MCF 10A (cell line): Measurements from ENCODE around the gene PAX5. TPM values are rescaled to one million over a fixed set of nuclear protein-coding genes. Genes with fewer than 3 reads are reported as not detected.

Source experiments
- BruUV-seq: library from RNA; stranded (reverse); fragments of 400-500 nt; replicated peaks from 2 replicates; lab custom pipeline; 2021; lab: Mats Ljungman, UMichigan
- CTCF ChIA-PET: fragments of 300-600 bp; sonication (Branson Sonifier 250); formaldehyde crosslinking; extraction: SDS; loops from one replicate; lab custom pipeline; 2021; ENCODE audit warnings: antibody characterized with exemption, inconsistent platforms; lab: Yijun Ruan, JAX
- POLR2A ChIA-PET: fragments of 300-600, 350-650 bp; sonication (Branson Sonifier 250); formaldehyde crosslinking; extraction: SDS; loops from one replicate; lab custom pipeline; 2020; ENCODE audit warnings: antibody characterized with exemption, inconsistent platforms; lab: Yijun Ruan, JAX
- DNase-seq: peaks from one replicate; pipeline ENCODE4 v3.0.0-alpha.2; 2018; ENCODE audit not compliant: unreplicated experiment
- H3K27ac Mint-ChIP-seq: one replicate; pipeline ENCODE4 v1.8.0; 2022; ENCODE audit warnings: mild to moderate bottlenecking, low read depth, mixed read lengths; ENCODE audit not compliant: unreplicated experiment
- H3K27me3 Mint-ChIP-seq: one replicate; pipeline ENCODE4 v1.8.0; 2022; ENCODE audit warnings: mixed read lengths; ENCODE audit not compliant: insufficient read depth, unreplicated experiment
- H3K36me3 Mint-ChIP-seq: one replicate; pipeline ENCODE4 v1.8.0; 2022; ENCODE audit warnings: mild to moderate bottlenecking, moderate library complexity, mixed read lengths; ENCODE audit not compliant: insufficient read depth, unreplicated experiment
- H3K4me1 Mint-ChIP-seq: one replicate; pipeline ENCODE4 v1.8.0; 2022; ENCODE audit warnings: mixed read lengths; ENCODE audit not compliant: insufficient read depth, unreplicated experiment
- H3K4me3 Mint-ChIP-seq: one replicate; pipeline ENCODE4 v1.8.0; 2022; ENCODE audit warnings: mild to moderate bottlenecking, moderate library complexity, mixed read lengths; ENCODE audit not compliant: unreplicated experiment
- H3K9me3 Mint-ChIP-seq: one replicate; pipeline ENCODE4 v1.8.0; 2022; ENCODE audit warnings: mixed read lengths; ENCODE audit not compliant: unreplicated experiment
- intact Hi-C: fragments of 100-400 bp; cut with micrococcal nuclease; formaldehyde crosslinking; loops from 2 replicates; pipeline ENCODE4 v1.14.1; 2022
- total RNA-seq: library from RNA; stranded (reverse); gene quantifications from 2 replicates; pipeline ENCODE4 v1.2.3, GENCODE V29; 2022
- TF ChIP-seq, protein P1 (sequence below): fragments of 200-600 bp; IDR thresholded peaks from one replicate; pipeline ENCODE4 v1.8.0; 2022; ENCODE audit warnings: antibody characterized with exemption, mild to moderate bottlenecking; ENCODE audit not compliant: unreplicated experiment

The PAX5 gene
- total RNA-seq, 1 experiment from 2014 or later, result not detected

DNA sequence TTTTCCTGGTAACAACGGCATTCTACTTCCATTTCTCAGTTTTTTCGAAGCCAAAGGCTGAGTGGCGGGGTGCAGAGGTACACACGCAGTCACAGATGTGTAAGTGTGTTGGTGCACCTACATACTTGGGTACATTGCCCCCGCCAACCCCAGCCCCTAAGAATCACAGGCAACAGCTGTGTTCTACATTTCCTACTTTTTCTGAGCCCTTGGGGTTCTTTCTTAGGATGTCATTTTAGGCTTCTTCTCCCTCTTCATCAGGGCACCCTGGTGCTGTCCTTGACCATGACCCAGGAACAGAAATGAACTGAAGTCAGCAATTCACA, 104.8 kb downstream of the PAX5 start:
- intact Hi-C loops, result no loop called here
- ChIA-PET CTCF (interaction anchor here (0.6 kb wide), 2 partner anchors 45 to 124 kb away, joined by 3 read pairs; no protein-coding TSS in a partner anchor), POLR2A (no interaction called here)
- no peak for DNase-seq
- H3K27ac Mint-ChIP-seq, result no peak overlapping the region
- no peaks in the 10 kb centered on the region for H3K36me3 Mint-ChIP-seq
- BruUV-seq, result no TSS peak
- no peaks in the 10 kb centered on the region for H3K27me3 Mint-ChIP-seq
- H3K4me1 Mint-ChIP-seq, result peaks cover 18% of the 10 kb centered on the region
- H3K4me3 Mint-ChIP-seq, result no peak overlapping the region
- TF ChIP-seq, protein P1, sequence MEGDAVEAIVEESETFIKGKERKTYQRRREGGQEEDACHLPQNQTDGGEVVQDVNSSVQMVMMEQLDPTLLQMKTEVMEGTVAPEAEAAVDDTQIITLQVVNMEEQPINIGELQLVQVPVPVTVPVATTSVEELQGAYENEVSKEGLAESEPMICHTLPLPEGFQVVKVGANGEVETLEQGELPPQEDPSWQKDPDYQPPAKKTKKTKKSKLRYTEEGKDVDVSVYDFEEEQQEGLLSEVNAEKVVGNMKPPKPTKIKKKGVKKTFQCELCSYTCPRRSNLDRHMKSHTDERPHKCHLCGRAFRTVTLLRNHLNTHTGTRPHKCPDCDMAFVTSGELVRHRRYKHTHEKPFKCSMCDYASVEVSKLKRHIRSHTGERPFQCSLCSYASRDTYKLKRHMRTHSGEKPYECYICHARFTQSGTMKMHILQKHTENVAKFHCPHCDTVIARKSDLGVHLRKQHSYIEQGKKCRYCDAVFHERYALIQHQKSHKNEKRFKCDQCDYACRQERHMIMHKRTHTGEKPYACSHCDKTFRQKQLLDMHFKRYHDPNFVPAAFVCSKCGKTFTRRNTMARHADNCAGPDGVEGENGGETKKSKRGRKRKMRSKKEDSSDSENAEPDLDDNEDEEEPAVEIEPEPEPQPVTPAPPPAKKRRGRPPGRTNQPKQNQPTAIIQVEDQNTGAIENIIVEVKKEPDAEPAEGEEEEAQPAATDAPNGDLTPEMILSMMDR, result no peak
- H3K9me3 Mint-ChIP-seq, result peaks cover 7% of the 10 kb centered on the region

DNA sequence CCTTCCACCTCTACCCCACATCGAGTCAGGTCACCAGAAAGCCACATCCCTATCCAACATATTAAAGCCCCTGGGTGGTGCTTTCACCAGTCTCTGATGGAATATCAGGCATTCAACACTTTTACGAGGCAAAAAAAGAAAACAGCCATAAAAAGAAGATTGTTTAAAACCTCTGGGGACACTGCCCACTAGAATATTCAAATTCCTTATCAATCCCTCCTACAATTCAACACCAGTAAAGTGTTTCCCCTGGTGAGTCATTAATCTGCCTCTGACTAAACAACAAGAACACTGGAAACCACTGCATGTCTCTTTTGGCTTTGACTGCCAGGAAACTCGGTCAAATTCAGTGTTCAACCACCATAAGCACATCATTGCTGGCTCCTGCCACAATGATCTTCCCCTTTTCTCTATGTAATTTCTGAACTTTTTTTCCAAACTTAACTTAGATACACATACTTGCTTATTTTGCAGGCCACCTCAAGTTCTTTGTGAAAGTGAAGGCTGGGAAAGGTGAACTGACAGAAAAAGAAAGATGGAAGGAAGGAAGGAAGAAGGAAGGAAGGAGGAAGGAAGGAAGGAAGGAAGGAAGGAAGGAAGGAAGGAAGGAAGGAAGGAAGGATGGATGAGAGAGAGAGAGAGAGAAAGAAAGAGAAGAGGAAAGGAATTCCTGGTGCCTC, 105.3 kb downstream of the PAX5 start:
- DNase-seq, result peak; percentile 66
- no peak overlapping the region for H3K27ac Mint-ChIP-seq
- peaks cover 7% of the 10 kb centered on the region for H3K9me3 Mint-ChIP-seq
- intact Hi-C loops, result no loop called here
- H3K4me3 Mint-ChIP-seq, result no peak overlapping the region
- H3K36me3 Mint-ChIP-seq, result no peaks in the 10 kb centered on the region
- ChIA-PET POLR2A (no interaction called here), CTCF (no interaction called here)
- peaks cover 23% of the 10 kb centered on the region for H3K4me1 Mint-ChIP-seq
- TF ChIP-seq, protein P1, result no peak
- H3K27me3 Mint-ChIP-seq, result no peaks in the 10 kb centered on the region
- BruUV-seq, result no TSS peak

DNA sequence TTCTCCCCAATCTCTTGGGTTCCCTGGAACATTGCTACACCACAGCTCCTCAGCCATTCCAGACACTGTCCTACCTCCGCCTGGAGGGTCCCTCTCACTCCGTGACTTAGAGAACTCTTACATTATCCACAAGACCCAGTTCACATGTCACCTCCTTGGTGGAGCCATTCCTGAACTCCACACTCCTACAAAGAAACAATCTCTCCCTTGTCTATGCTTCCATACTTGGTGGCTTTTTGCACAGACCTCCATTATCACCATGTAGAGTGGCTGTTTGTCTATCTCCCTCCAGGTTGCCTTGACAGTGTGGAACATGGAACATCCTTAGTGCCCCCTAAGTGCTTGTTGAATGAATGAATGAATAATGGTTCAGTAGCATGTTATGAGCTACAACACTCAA, 105.9 kb downstream of the PAX5 start:
- Mint-ChIP-seq H3K9me3 (peaks cover 7% of the 10 kb centered on the region), H3K27me3 (no peaks in the 10 kb centered on the region), H3K4me1 (peaks cover 25% of the 10 kb centered on the region), H3K36me3 (no peaks in the 10 kb centered on the region), H3K27ac (no peak overlapping the region), H3K4me3 (no peak overlapping the region)
- BruUV-seq, result TSS peak; percentile 48
- CTCF ChIA-PET, result no interaction called here
- intact Hi-C loops, result no loop called here
- POLR2A ChIA-PET, result no interaction called here
- DNase-seq, result no peak
- TF ChIP-seq, protein P1, result no peak

DNA sequence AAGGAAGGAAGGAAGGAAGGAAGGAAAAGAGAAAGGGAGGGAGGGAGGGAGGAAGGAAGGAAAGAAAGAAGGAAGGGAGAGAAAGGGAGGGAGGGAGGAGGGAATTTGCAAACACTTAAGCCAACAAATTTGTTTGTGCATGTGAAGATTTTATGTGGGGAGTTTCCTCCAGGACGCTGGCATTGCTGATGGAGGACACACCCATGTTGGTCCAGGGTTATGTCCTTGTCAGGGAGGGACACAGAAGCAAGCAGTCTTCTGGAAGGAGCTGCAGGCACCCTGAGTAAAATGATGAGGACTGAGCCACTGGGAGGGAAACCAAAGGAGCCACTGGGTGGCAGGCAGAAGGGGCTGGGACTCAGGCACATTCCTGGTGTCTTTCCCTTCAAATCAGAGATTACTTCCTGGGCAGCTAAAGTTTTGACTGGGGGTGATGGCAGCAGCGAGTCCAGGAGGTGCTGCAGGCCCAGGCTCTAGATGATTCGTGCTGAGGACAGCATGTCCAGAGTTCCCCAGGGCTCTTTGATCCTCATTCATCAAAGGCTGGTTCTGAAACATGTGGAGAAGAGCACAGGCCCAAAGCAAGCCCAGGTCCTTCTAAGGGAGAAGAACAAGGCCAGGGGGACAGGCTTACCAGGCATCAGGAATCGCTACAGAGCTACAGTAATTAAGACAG, 109.2 kb downstream of the PAX5 start:
- Mint-ChIP-seq H3K4me1 (peaks cover 39% of the 10 kb centered on the region), H3K4me3 (no peak overlapping the region), H3K9me3 (no peaks in the 10 kb centered on the region), H3K27ac (peak overlapping the region; percentile 17), H3K36me3 (no peaks in the 10 kb centered on the region), H3K27me3 (no peaks in the 10 kb centered on the region)
- no TSS peak for BruUV-seq
- ChIA-PET POLR2A (no interaction called here), CTCF (interaction anchor here (0.8 kb wide), 1 partner anchor 13 kb away, joined by 4 read pairs; no protein-coding TSS in a partner anchor)
- intact Hi-C loops, result no loop called here
- DNase-seq, result no peak
- TF ChIP-seq, protein P1, result no peak
